ENCODE results near the gene DRC3. TPM values are rescaled to one million over a fixed set of nuclear protein-coding genes. Genes with fewer than 3 reads are reported as not detected.

The DRC3 gene
- polyA plus RNA-seq, 6 donors from 2014 or later: 0.19 to 1.4 (median 0.85) TPM; not detected in 2

GRCh38 chr17:17964710-17965109 lies 8.0 kb upstream of the DRC3 start:
- DNase-seq (no peak), ATAC-seq (ENCODE audit: low read depth in 2 of 2) (no peak)
- H3K4me3 Mint-ChIP-seq: no peak overlapping the region
- peaks cover 33 to 37% (median 35%) of the 10 kb centered on the region in 3 donors for H3K4me1 Mint-ChIP-seq
- H3K36me3 Mint-ChIP-seq: peaks cover 0 to 4% of the 10 kb centered on the region in 2 donors
- peaks cover 0 to 2% (median 0%) of the 10 kb centered on the region in 7 donors for H3K9me3 Mint-ChIP-seq
- H3K27ac Mint-ChIP-seq: no peak overlapping the region
- H3K27me3 Mint-ChIP-seq: no peaks in the 10 kb centered on the region

- Mint-ChIP-seq H3K4me3 (no peak overlapping the region), H3K27ac (peak overlapping the region in 3 of 6 donors; percentile 34 to 82 (median 39)), H3K4me1 (peaks cover 30 to 37% (median 35%) of the 10 kb centered on the region in 3 donors), H3K9me3 (peaks cover 0 to 2% (median 0%) of the 10 kb centered on the region in 7 donors), H3K36me3 (peaks cover 0 to 4% of the 10 kb centered on the region in 2 donors), H3K27me3 (no peaks in the 10 kb centered on the region)
- DNase-seq (no peak), ATAC-seq (ENCODE audit: low read depth in 2 of 2) (no peak)
Observed at GRCh38 chr17:17965152-17965721, 7.4 kb upstream of the DRC3 start.

- no peak for ATAC-seq (ENCODE audit: low read depth in 2 of 2)
- no peak for DNase-seq
- Mint-ChIP-seq H3K27ac (no peak overlapping the region), H3K9me3 (peaks cover 0 to 2% (median 0%) of the 10 kb centered on the region in 7 donors), H3K27me3 (no peaks in the 10 kb centered on the region), H3K4me1 (peaks cover 33 to 36% (median 34%) of the 10 kb centered on the region in 3 donors), H3K4me3 (no peak overlapping the region), H3K36me3 (peaks cover 0 to 4% of the 10 kb centered on the region in 2 donors)
Observed at GRCh38 chr17:17966399-17966798, 6.3 kb upstream of the DRC3 start.

GRCh38 chr17:17970699-17971430 lies 1.8 kb upstream of the DRC3 start:
- H3K9me3 Mint-ChIP-seq: no peaks in the 10 kb centered on the region
- H3K4me3 Mint-ChIP-seq: peak overlapping the region; percentile 80 to 93 (median 86)
- DNase-seq (no peak), ATAC-seq (ENCODE audit: low read depth in 2 of 2) (no peak)
- peaks cover 0 to 2% (median 0%) of the 10 kb centered on the region in 3 donors for H3K27me3 Mint-ChIP-seq
- H3K36me3 Mint-ChIP-seq: peaks cover 0 to 4% of the 10 kb centered on the region in 2 donors
- peak overlapping the region; percentile 63 to 87 (median 82) for H3K27ac Mint-ChIP-seq
- peaks cover 26 to 44% (median 30%) of the 10 kb centered on the region in 3 donors for H3K4me1 Mint-ChIP-seq

- DNase-seq (peak; percentile 7), ATAC-seq (ENCODE audit: low read depth in 2 of 2) (no peak)
- H3K4me3 Mint-ChIP-seq: peak overlapping the region; percentile 80 to 97 (median 89)
- H3K27ac Mint-ChIP-seq: peak overlapping the region; percentile 21 to 95 (median 78)
- H3K27me3 Mint-ChIP-seq: peaks cover 0 to 5% (median 0%) of the 10 kb centered on the region in 3 donors
- no peaks in the 10 kb centered on the region for H3K36me3 Mint-ChIP-seq
- no peaks in the 10 kb centered on the region for H3K9me3 Mint-ChIP-seq
- H3K4me1 Mint-ChIP-seq: peaks cover 26 to 39% (median 27%) of the 10 kb centered on the region in 3 donors
Observed at GRCh38 chr17:17971431-17972125, 1.1 kb upstream of the DRC3 start.

GRCh38 chr17:17972952-17973254 lies 241 bp downstream of the DRC3 start:
- DNase-seq: no peak
- H3K9me3 Mint-ChIP-seq: no peaks in the 10 kb centered on the region
- H3K27ac Mint-ChIP-seq: peak overlapping the region; percentile 84 to 99 (median 96)
- peaks cover 24 to 33% (median 26%) of the 10 kb centered on the region in 3 donors for H3K4me1 Mint-ChIP-seq
- no peaks in the 10 kb centered on the region for H3K36me3 Mint-ChIP-seq
- H3K27me3 Mint-ChIP-seq: peaks cover 0 to 5% (median 0%) of the 10 kb centered on the region in 3 donors
- peak overlapping the region; percentile 94 to 98 (median 97) for H3K4me3 Mint-ChIP-seq
- no peak for ATAC-seq (ENCODE audit: low read depth in 2 of 2)

GRCh38 chr17:17975436-17975835 lies 2.8 kb downstream of the DRC3 start:
- Mint-ChIP-seq H3K9me3 (no peaks in the 10 kb centered on the region), H3K27me3 (peaks cover 0 to 5% (median 0%) of the 10 kb centered on the region in 3 donors), H3K4me1 (peaks cover 24 to 32% (median 26%) of the 10 kb centered on the region in 3 donors), H3K36me3 (no peaks in the 10 kb centered on the region), H3K4me3 (peak overlapping the region in 1 of 8 donors; percentile 77), H3K27ac (peak overlapping the region in 1 of 6 donors; percentile 62)
- no peak for ATAC-seq (ENCODE audit: low read depth in 2 of 2)
- no peak for DNase-seq

GRCh38 chr17:17976931-17977570 lies 4.4 kb downstream of the DRC3 start:
- H3K36me3 Mint-ChIP-seq: no peaks in the 10 kb centered on the region
- peak overlapping the region in 1 of 6 donors; percentile 65 for H3K27ac Mint-ChIP-seq
- ATAC-seq (ENCODE audit: low read depth in 2 of 2): no peak
- peaks cover 13 to 21% (median 18%) of the 10 kb centered on the region in 3 donors for H3K4me1 Mint-ChIP-seq
- H3K9me3 Mint-ChIP-seq: no peaks in the 10 kb centered on the region
- no peak for DNase-seq
- H3K4me3 Mint-ChIP-seq: no peak overlapping the region
- H3K27me3 Mint-ChIP-seq: peaks cover 0 to 5% (median 0%) of the 10 kb centered on the region in 3 donors

- Mint-ChIP-seq H3K4me3 (no peak overlapping the region), H3K27me3 (peaks cover 0 to 5% (median 0%) of the 10 kb centered on the region in 3 donors), H3K27ac (peak overlapping the region in 3 of 6 donors; percentile 35 to 76 (median 72)), H3K9me3 (no peaks in the 10 kb centered on the region), H3K4me1 (peaks cover 7 to 11% (median 10%) of the 10 kb centered on the region in 3 donors), H3K36me3 (no peaks in the 10 kb centered on the region)
- ATAC-seq (ENCODE audit: low read depth in 2 of 2) (peak in 1 of 2 donors; percentile 21), DNase-seq (no peak)
Observed at GRCh38 chr17:17978481-17979424, 6.1 kb downstream of the DRC3 start.

GRCh38 chr17:17979778-17980177 lies 7.1 kb downstream of the DRC3 start:
- Mint-ChIP-seq H3K9me3 (no peaks in the 10 kb centered on the region), H3K36me3 (no peaks in the 10 kb centered on the region), H3K4me1 (peaks cover 7 to 10% (median 9%) of the 10 kb centered on the region in 3 donors), H3K27ac (no peak overlapping the region), H3K27me3 (peaks cover 0 to 5% (median 0%) of the 10 kb centered on the region in 3 donors), H3K4me3 (no peak overlapping the region)
- ATAC-seq (ENCODE audit: low read depth in 2 of 2) (no peak), DNase-seq (no peak)

GRCh38 chr17:17981330-17981729 lies 8.7 kb downstream of the DRC3 start:
- Mint-ChIP-seq H3K4me1 (peaks cover 7 to 10% (median 9%) of the 10 kb centered on the region in 3 donors), H3K36me3 (no peaks in the 10 kb centered on the region), H3K9me3 (no peaks in the 10 kb centered on the region), H3K27ac (no peak overlapping the region), H3K27me3 (no peaks in the 10 kb centered on the region), H3K4me3 (no peak overlapping the region)
- DNase-seq (no peak), ATAC-seq (ENCODE audit: low read depth in 2 of 2) (no peak)

GRCh38 chr17:17982801-17983200 lies 10.1 kb downstream of the DRC3 start:
- Mint-ChIP-seq H3K4me1 (peaks cover 7 to 10% (median 9%) of the 10 kb centered on the region in 3 donors), H3K4me3 (no peak overlapping the region), H3K27ac (no peak overlapping the region), H3K36me3 (no peaks in the 10 kb centered on the region), H3K27me3 (no peaks in the 10 kb centered on the region), H3K9me3 (no peaks in the 10 kb centered on the region)
- no peak for ATAC-seq (ENCODE audit: low read depth in 2 of 2)
- DNase-seq: no peak

Data from naive B cell (primary cell).